ENCODE data around the gene AGER.
"Not testable (repeated sequence)": the region's sequence is repeated elsewhere in the genome, so short reads cannot be mapped to it uniquely, and the experiment has no call there.

AGER gene

DNA sequence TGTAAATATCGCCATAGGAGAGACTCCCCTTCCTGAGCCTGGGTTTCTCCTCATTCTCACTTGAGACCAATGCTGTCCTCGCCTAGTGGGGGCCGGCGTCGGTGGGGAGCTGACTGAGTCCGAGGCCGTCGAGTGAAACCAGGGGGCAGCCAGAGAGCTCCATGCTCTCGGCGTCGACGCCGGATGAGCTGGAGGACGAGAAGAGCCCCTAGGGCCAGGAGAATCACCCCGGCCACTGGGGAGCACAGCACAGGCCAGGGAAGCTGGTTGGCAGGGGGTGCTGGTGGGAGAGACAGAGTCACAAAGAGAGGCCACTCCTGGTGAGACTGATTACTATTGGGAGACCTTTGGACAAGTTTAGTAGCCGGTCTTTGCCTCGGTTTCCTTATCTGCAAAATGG lies 14.8 kb upstream of the AGER start:
- no peak for DNase-seq

DNA sequence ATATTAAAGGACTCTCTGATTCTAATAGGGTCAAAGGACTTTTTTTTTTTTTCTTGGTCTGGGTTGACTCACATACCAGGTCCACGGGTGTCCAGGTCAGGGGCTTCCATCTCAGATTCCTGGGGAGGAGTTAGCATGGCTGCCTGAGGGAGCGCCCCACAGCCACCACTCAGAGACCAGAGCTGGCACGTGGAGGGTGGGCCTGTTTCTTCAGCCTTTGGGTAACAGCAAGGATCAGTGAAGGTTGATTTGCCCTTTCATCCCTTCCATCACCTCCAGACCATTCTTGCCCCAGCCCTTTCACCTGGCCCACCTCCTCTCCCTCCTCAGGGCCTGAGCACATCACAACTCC lies 14.3 kb upstream of the AGER start:
- DNase-seq = no peak

DNA sequence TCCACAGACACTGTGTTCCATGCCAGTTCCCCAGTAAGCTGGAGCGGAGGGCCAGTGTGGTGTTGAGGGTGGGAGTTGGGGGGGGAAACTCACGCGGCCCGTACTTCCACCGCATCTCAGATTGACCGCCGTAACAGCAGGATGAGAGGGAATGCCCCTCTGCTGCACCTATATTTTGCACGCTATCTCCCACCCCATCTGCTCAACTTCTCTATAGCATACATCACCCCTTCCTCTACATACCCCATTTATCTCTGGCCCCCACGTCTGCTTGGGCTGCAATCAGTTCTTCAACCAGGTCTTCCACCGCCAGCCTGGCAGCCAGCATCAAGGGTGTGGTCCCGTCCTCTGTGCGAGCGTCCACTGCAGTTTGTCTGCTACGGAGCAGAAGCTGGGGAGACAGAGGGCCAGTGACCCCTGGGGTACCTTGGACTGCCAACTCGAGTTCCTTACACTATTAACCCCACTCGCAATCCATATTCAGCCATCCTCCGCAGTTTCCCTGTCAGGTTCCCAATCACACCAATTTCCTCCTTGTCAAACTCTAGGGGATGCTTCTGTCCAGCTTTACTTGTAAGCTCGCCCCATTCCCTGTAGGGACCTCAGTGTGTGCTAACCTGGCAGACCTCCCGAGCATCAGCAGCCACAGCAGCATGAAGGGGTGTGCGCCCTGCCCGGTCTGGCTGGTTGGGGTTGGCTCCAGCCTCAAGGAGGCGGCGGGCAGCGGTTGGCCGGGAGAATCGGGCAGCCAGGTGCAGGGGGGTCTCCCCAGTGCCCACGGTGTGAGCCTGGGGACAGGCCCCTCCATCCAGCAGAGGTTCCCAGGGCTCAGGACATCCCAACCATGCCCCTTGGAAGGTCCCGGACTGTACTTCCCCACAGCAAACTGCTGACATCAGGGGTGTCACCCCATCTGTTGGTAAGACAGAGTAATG lies 12.9 kb upstream of the AGER start:
- DNase-seq = peak in 9 of 14 donors; percentile 43 to 72 (median 64)

DNA sequence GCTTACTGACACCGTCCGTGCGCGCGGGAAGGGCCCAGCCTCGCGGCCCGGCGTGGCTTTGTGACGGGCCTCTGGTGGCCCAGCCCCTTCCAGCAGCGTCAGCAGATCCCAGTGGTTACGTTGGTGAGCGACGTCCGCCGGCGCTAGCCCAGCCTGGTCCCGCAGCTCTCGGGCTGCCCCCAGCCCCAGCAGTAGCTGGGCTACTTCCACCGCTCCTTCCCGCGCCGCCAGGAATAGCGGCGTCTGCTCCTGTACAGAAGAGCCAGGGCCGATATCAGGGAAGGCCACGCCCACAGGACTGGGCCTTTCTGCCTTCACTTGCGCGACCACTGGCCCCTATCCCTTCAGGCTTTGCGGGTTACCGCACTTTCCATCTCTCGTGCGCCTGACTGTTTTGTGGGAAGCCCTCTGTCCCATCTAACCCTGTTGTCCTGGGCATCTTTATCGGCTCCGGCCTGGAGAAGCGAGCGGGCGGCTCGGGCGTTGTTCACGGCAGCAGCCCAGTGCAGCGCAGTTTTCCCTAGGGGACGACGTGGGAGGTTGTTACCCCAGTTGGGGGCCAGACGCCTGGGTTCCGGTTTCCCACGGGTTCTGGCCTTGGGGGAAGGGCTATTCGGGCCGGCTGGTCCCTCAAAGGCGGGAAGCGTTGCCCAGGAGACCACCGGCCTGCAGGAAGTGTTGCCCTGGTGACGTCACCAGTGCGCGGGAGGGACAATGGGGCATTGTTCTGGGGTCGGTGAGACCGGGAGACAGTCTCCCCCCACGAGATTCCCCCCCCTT lies 12.0 kb upstream of the AGER start:
- DNase-seq = peak in 13 of 14 donors; percentile 49 to 95 (median 91)

DNA sequence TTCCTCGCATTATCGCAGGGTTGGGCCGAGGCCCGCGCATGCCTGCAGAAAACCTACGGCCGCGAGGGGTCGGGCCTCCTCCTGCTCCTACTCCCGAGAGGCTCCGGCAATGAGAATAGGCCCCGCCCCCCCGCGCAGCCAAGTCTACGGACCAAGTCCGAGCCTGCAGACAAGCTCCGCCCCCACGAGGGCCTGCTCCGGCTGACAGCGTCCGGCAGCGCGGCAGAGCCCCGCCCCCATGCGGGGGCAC lies 11.5 kb upstream of the AGER start:
- peak; percentile 96 to 100 (median 100) for DNase-seq

DNA sequence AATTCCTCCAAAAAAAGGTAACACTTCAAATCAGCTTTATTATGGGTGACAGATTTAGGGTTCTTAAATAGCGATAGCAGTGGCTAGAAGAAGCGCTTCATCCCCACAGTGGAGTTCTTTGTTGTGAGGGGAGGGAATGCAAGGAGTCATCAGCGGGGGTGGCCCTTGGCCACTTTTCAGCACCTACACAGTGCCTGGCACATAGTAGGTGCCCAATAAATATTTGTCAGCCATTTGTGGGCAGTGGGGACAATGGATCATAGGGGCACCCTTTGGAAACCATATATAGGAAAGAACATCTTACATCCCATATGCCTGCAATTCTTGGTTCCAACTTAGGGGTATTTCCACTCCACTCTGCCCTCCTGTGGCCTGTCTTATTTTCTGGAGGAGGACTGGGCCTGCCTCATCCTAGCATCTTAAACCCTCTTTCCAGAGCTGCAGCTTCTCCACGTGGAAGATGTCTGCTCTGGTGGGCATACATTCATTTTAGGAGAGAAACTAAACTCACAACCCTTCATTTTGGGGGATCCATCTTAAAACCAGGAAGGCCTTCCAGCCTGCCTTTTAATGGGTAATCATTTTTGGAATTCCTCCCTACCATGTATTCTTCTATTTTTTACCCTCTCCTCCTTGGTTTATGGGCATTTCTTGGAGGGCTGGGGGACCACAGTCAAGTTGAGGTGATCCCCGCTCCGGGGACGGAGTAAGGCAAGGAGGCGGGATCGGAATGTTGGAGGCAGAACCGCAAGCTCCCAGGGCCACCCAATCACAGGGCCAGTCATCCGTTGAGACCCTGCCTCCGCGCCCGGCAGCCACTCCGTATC lies 11.0 kb upstream of the AGER start:
- peak in 6 of 14 donors; percentile 55 to 71 (median 66) for DNase-seq

DNA sequence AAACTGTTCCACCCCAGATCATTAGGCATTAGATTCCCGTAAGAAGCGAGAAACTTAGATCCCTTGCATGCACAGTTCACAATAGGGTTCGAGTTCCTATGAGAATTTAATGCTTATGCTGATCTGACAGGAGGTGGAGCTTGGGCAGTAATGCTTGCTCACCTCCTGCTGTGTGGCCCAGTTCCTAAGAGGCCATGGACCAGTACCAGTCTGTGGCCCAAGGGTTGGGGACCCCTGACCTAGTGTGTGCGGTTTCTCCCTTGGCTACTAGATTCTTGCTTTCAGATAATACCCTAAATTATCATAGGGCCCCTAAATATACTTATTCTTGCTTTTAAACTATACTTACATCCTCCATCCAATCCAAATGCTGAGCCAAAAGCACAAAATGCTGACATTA lies 10.3 kb upstream of the AGER start:
- no peak for DNase-seq

DNA sequence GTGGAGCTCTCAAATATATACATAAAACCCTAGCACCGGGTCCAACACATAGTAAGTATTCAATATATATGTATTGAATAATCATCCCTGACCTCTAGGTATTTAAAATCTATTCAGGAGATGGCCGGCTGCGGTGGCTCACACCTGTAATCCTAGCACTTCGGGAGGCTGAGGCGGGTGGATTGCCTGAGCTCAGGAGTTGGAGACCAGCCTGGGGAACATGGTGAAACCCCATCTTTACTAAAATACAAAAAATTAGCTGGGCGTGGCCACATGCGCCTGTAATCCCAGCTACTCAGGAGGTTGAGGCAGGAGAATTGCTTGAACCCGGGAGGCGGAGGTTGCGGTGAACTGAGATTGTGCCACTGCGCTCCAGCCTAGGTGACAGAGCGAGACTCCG lies 9.0 kb upstream of the AGER start:
- DNase-seq = not testable (repeated sequence)

DNA sequence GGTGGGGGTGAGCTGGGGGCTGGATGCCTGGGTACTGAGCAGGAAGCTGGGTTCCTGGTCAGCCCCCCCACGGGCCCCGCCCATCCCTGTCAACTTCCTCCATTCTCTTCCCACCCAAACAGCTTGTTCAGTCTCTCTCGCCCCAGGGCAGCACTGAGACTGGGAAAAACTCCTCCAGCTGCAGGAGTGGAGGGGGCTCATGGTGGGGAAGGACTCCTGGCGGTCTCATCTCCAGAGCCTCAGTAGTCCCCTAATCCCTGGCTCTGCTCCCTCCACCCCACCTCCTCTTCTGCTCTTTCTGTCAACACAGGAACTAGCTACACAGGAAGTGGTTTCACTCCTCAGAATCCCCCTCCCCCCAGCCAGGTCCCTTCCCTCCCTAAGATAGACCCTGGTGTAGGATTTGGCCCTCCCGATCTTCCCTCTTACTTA lies 8.6 kb upstream of the AGER start, which contains the start of gene GPSM3:
GPSM3 (minus strand) TSS at position 36 of the 432 bp plus-strand sequence. CDS start 130 bp downstream, outside the sequence.
- DNase-seq = peak in 7 of 14 donors; percentile 13 to 70 (median 35)

DNA sequence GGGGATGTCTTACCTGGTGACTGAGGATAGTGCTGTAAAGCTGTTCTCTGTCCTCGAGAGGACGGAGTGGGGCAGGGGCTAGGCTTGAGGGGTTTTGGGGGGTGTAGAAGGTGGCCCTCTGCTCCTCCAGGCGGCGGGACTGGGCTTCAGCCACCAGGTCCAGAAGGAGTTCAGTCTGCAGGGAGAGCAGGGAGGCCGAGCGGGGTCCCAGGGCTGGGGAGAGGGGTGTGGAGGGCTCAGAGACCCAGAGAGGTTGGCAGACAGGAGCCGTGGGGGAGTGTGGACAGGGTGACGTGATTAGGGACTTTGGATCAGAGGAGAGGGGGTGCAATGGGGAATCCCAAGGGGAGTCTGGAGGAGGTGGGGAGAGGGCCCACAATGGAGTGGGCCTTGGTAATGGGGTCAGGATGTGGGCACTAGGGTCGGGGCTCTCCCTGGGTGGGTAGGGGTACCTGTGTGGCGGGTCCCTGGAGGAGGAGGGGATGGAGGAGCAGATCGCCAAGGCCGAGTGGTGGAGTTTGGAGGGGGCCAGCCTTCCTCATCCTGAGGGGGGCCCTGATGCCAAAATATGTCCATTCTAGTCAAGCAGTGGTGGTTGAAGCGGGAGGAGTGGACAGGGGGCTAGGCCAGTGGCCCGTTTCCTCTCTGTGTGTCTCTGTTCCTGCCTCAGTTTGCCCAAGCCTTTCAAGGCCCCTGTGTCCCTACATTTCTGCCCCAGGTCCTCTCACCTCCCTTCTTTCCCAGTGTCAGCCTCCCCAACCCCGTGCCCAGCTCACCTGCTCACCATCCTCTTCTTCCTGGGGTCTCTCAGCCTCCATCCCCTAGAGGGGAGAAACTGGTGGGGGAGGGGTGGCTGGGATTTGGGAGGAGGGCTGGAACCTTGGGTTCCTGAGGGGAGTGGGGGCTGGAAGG lies 7.9 kb upstream of the AGER start:
- DNase-seq = no peak

DNA sequence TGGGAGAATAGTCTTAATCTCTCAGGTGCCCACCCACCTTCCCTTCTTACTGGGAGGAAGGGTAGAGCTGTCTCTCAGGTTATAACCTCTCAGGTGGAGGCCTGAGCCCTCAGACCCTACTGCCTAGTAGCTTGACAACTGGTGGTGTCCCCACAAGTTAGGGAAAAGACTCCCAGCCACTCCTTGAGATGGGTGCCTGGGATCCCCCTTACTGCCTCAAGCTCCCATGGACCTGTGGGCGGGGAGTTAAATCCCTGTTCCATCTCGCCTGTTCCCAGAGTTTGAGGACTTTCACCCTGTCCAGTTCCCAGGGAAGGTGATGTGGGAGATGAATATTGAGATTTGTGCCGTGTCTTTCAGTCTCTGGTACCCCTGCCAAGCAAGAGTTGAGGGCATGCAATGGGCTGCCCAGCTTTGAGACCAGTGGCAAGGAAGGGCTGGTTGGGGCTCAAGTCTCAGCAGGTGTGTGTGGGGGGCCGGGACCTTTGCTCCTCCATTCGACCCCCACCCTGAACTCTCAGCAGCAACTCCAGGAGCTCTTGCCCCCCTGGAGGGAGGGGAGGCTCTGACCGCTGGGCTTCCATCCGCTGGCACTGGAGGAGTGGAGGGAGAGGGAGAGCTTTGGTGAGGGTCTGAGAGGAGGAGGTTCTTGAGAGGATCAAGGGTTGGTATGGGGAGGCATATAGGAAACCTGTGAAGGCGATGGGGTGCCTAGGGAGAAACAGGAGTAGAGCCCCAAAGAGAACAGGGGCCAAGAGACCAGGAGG lies 7.0 kb upstream of the AGER start:
- no peak for DNase-seq

DNA sequence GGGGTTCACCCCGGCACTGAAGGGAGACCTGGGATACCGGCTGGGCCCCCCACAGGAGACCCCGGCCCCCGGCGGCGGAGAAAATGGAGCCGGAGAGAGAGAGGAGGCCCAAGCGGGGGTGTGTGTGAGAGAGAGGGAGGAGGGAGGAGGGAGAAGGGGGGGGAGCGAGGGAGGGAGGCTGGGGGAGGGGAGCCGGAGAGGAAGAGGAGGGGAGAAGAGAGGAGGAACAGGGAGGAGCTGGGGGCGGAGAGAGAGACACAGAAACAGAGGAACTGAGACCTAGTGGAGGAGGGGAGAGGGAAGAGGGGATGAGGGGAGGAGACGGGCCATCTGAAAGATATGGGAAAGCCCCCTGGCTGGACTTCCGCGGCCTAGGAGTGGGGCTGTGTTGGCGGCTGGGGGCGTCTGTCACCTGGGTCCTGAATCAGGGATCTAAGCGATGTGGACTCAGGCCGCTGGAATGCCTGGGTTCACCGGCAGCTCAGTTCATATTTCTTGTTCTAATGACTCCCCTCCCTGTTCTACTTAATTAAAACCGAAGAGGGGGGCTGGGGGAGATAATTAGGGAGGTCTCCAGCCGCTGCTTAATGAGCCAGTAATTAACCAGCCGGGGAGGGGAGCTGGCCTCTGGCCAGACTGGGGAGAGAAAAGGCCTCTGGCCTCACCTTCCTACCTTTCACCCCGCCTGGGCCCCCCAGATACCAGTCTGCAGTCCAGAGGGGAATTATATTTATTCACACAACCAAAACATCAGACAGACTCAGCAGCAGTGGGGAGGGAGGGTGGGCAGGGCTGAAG lies 6.2 kb upstream of the AGER start, which contains the start of gene PBX2:
PBX2 (minus strand) TSS at position 149 of the 798 bp plus-strand sequence. CDS start 287 bp downstream, outside the sequence.
- peak in 13 of 14 donors; percentile 38 to 95 (median 82) for DNase-seq

DNA sequence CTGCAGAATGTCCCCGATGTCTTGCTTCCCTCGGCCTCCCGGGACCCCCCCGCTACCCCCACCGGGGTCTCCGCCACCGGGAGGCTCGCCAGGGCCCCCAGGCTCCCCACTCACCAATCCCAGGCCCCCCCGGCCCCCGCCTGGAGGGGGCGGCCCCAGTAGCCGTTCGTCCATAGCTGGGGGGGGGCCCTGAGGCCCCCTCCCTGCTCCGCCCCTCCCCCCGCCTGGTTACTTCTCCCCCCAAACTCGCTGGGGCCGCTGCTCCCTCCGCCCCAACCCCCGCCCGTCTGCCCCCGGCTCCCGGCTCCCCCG lies 5.6 kb upstream of the AGER start:
- DNase-seq = no peak

DNA sequence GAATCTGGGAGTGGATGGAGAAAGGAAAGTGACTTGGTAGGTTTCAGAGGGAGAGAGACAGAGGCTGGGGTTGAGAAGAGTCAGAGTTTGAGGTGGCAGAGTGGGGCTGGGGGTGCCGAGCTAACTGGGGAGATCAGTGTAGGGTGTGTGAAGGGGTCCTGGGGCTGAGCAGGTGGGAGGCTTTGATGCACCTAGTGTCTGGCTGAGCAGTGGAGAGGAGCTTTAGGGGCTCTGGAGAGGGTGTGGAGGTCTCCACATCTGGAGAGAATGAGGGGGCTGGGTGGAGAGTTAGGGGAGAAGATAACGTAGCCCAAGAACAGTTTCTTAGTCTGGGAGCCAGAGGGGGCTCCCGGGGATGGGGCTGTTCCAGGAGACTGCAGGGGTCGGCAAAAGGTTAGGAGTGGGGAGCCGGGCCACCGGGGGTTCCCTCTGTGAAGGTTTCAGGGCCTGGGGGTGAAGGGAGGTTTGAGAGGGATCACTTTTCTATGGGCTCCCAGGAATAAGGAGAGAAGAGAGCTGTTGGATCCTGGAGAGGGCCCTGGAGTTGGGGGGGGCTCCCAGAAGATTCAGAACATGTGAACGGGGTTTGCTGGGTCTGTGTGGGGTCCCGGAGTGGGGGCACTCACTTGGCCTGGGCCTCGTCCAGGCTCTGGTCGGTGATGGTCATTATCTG lies 5.2 kb upstream of the AGER start:
- peak in 1 of 14 donors; percentile 41 for DNase-seq

DNA sequence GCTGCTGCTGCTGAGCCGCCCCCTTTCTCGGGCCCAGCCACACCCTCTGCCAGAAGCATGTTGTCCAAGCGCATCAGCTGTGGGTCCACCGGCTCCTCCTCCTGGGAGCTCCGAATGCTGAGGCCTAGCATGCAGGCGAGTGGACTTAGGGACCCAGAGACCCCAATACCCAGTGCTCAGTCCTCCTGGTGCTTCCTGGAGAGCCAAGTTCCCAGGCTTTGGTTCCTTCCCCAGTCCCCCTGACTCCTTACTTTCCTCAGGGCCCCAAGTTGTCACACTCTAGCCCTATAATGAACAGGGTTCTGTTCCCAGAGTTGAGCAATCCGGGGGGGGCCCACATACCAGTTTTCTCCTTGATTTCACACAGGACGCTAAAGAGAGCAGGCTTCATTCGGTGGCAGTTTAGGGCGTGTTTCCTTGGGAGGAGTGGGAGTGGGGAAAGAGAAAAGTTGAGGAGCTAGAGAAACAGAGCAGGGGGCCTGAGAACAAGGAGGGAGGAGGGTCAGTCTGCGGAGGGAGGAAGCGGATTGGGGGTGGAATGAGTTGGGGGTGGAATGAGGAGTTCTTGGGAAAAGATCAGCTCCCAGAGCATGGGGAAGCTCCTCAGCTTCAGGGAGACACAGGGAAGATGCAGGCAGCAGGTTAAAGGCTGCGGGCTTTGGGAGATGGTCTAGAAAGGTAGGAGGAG lies 4.5 kb upstream of the AGER start:
- no peak for DNase-seq

DNA sequence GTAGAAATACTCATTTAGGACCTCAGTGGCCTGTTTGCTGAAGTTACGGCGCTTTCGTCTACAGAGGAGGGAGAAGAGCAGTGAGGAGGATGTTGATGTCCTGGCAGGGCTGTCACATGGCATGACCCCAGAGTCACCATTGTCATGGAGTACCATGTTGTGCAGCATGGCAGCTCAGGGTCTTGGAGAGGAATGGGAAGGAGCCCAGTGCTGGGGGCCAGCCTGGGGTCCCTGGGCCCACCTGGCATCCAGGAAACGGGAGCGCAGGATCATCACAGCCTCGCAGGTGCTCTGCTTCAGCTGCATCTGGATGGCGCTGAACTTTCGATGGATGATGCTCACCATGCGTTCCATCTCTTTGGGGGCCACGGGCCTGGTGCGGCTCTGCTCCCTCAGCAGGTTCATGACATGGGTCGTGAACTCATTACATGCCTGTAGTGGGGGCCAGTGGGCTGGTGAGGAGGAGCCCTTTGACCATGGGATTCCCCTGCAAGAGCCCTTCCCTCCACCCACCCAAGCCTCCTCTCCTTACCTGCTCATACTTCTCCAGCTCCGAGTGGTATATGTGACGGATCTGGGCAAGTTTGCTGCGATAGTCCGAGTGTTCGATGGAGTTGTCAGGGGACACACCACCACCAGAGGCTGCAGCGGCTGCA lies 3.8 kb upstream of the AGER start:
- DNase-seq = not testable (repeated sequence)

DNA sequence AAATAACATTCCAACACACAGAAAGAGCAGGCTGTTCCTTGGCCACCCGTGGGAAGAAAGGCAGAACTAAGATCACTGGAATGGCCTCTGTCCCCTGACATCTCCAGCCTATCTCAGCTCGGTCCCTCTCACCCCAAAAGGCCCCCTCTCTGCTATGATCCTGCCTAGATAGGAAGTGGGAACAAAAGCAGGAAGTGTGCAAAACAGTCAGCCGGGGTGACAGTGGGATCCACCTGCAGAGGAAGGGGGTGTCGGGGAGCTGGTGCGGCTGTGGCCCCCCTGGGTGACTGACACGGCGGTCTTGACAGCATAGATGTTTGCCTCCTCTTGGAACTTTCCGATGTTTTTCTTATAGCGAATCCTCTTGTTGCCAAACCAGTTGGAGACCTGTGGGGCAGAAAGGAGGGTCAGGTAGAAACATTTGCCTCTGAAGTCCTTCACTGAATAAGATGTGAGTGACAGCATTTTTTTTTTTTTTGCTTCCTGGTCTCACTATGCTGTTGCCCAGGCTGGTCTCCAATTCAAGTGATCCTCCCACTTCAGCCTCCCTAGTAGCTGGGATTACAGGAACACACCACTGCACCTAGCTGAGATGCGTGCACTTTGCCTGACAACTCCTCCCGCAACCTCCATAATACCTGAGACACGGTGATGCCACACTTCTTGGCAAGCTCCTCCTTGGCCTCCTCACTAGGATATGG lies 3.1 kb upstream of the AGER start:
- no peak for DNase-seq
